Measurements from ENCODE around the gene H1-8. TPM values are rescaled to one million over a fixed set of nuclear protein-coding genes. Genes with fewer than 3 reads are reported as not detected.

The H1-8 gene
- total RNA-seq, 4 donors from 2014 or later: not detected

DNA sequence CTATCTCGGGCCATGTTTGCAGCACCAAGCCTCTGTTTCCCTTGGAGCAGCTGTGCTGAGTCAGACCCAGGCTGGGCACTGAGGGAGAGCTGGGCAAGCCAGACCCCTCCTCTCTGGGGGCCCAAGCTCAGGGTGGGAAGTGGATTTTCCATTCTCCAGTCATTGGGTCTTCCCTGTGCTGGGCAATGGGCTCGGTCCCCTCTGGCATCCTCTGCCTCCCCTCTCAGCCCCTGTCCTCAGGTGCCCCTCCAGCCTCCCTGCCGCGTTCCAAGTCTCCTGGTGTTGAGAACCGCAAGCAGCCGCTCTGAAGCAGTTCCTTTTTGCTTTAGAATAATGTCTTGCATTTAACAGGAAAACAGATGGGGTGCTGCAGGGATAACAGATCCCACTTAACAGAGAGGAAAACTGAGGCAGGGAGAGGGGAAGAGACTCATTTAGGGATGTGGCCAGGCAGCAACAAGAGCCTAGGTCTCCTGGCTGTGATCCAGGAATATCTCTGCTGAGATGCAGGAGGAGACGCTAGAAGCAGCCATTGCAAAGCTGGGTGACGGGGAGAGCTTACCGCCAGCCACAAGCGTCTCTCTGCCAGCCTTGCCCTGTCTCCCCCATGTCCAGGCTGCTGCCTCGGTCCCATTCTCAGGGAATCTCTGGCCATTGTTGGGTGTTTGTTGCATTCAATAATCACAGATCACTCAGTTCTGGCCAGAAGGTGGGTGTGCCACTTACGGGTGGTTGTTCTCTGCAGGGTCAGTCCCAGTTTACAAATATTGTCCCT lies 13.4 kb upstream of the H1-8 start:
- no peak overlapping the region for H3K27ac ChIP-seq (replicated peaks in 1 of 4)
- 86% methylated on average over 12 of the region's 12 CpGs for WGBS
- no peaks in the 10 kb centered on the region for H3K27me3 ChIP-seq
- TF ChIP-seq POLR2A (IDR thresholded peaks at IDR 0.05; ENCODE audit: low read depth) (no peak), EP300 (IDR thresholded peaks at IDR 0.05) (no peak), POLR2AphosphoS5 (IDR thresholded peaks at IDR 0.05) (no peak), CTCF (IDR thresholded peaks at IDR 0.05) (no peak)
- H3K36me3 ChIP-seq: no peaks in the 10 kb centered on the region
- intact Hi-C loops (cut with DNase I): no loop called here
- H3K4me1 ChIP-seq: peaks cover 0 to 2% (median 0%) of the 10 kb centered on the region in 4 donors
- no peak overlapping the region for H3K4me3 ChIP-seq
- DNase-seq (ENCODE audit: extremely low spot score): no peak
- no peaks in the 10 kb centered on the region for H3K9me3 ChIP-seq

DNA sequence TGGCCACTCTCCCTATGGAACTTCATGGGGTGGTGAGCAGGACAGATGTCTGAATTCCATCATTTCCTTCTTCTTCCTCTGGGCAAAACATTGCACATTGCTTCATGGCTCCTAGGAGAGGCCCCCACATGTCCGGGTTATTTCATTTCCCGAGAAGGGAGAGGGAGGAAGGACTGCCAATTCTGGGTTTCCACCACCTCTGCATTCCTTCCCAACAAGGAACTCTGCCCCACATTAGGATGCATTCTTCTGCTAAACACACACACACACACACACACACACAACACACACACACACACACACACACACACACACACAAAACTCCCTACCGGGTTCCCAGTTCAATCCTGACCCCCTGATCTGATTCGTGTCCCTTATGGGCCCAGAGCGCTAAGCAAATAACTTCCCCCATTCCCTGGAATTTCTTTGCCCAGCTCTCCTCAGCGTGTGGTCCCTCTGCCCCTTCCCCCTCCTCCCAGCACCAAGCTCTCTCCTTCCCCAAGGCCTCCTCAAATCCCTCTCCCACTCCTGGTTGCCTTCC lies 12.7 kb upstream of the H1-8 start:
- Histone ChIP-seq H3K27me3 (no peaks in the 10 kb centered on the region), H3K9me3 (no peaks in the 10 kb centered on the region), H3K27ac (replicated peaks in 1 of 4) (no peak overlapping the region), H3K36me3 (no peaks in the 10 kb centered on the region), H3K4me3 (no peak overlapping the region), H3K4me1 (peaks cover 0 to 2% (median 0%) of the 10 kb centered on the region in 4 donors)
- WGBS: 54% methylated on average over 6 of the region's 6 CpGs
- TF ChIP-seq POLR2A (IDR thresholded peaks at IDR 0.05; ENCODE audit: low read depth): no peak
- no peak for TF ChIP-seq CTCF (IDR thresholded peaks at IDR 0.05)
- no peak for TF ChIP-seq POLR2AphosphoS5 (IDR thresholded peaks at IDR 0.05)
- TF ChIP-seq EP300 (IDR thresholded peaks at IDR 0.05): no peak
- intact Hi-C loops (cut with DNase I): no loop called here
- no peak for DNase-seq (ENCODE audit: extremely low spot score)

- no peaks in the 10 kb centered on the region for H3K36me3 ChIP-seq
- WGBS: 98% methylated on average over 11 of the region's 13 CpGs
- DNase-seq (ENCODE audit: extremely low spot score): no peak
- intact Hi-C loops (cut with DNase I): no loop called here
- no peak overlapping the region for H3K27ac ChIP-seq (replicated peaks in 1 of 4)
- no peaks in the 10 kb centered on the region for H3K27me3 ChIP-seq
- no peaks in the 10 kb centered on the region for H3K9me3 ChIP-seq
- H3K4me1 ChIP-seq: peaks cover 0 to 2% (median 0%) of the 10 kb centered on the region in 4 donors
- TF ChIP-seq POLR2AphosphoS5 (IDR thresholded peaks at IDR 0.05) (no peak), EP300 (IDR thresholded peaks at IDR 0.05) (no peak), POLR2A (IDR thresholded peaks at IDR 0.05; ENCODE audit: low read depth) (no peak)
- H3K4me3 ChIP-seq: no peak overlapping the region
Observed at GRCh38 chr3:129530821-129531220, 12.2 kb upstream of the H1-8 start.

- Histone ChIP-seq H3K9me3 (no peaks in the 10 kb centered on the region), H3K27ac (replicated peaks in 1 of 4) (no peak overlapping the region), H3K4me1 (peaks cover 0 to 2% (median 0%) of the 10 kb centered on the region in 4 donors), H3K27me3 (no peaks in the 10 kb centered on the region), H3K4me3 (no peak overlapping the region), H3K36me3 (no peaks in the 10 kb centered on the region)
- DNase-seq (ENCODE audit: extremely low spot score): no peak
- TF ChIP-seq POLR2A (IDR thresholded peaks at IDR 0.05; ENCODE audit: low read depth) (no peak), POLR2AphosphoS5 (IDR thresholded peaks at IDR 0.05) (no peak)
- WGBS: 93% methylated on average over 9 of the region's 11 CpGs
- intact Hi-C loops (cut with DNase I): no loop called here
Observed at GRCh38 chr3:129531699-129532098, 11.3 kb upstream of the H1-8 start.

GRCh38 chr3:129532261-129532660 lies 10.7 kb upstream of the H1-8 start:
- TF ChIP-seq EP300 (IDR thresholded peaks at IDR 0.05): no peak
- no peak for TF ChIP-seq CTCF (IDR thresholded peaks at IDR 0.05)
- no peak for TF ChIP-seq POLR2A (IDR thresholded peaks at IDR 0.05; ENCODE audit: low read depth)
- TF ChIP-seq POLR2AphosphoS5 (IDR thresholded peaks at IDR 0.05): no peak
- no peaks in the 10 kb centered on the region for H3K27me3 ChIP-seq
- intact Hi-C loops (cut with DNase I): no loop called here
- H3K36me3 ChIP-seq: no peaks in the 10 kb centered on the region
- H3K27ac ChIP-seq (replicated peaks in 1 of 4): no peak overlapping the region
- no peak for DNase-seq (ENCODE audit: extremely low spot score)
- H3K9me3 ChIP-seq: no peaks in the 10 kb centered on the region
- H3K4me3 ChIP-seq: no peak overlapping the region
- WGBS: 97% methylated on average over 20 of the region's 20 CpGs
- H3K4me1 ChIP-seq: peaks cover 0 to 2% (median 0%) of the 10 kb centered on the region in 4 donors
